LoVo (cell line): ENCODE data around the gene TMC8.
A peak's percentile ranks its signal among the peaks of the same experiment; 100 is the strongest.

Experiments
- DNase-seq: peaks from one replicate; pipeline ENCODE4 v3.0.0-alpha.2; 2016; ENCODE audit warnings: low spot score

TMC8 gene

DNA sequence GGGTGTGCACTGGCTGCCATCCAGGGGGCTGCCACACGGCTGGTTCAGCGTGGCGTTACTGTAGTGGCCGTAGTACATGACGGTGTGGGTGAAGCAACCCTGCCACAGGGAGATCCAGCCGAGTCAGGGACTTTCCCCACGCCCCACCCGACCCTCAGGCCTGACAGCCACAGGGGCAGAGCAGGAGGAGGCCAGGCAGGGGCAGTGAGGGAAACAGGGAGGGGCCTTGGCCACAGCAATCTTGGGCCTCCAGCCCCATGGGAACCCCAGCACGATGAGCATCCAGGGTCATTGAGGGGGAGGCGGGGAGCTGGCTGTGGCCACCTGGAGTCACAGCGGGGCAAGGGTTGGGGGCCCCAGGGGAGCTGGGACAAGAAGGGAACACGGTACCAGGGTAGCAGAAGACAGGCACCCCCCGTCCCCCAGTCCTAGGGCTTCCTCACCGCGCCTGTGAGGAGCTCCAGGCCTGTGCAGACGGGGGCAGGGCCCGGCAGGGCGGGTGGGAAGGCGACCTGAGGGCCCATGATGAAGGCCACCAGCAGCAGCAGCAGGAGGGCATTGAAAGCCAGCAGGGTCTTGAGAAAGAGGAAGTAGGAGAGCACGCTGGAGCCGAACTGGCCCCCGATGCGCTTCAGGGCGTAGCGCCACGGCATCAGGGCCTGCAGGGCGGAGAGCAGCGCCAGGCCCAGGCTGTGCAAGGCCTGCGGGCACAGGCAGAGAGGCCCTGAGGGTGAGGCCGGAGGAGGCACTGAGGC lies 6.3 kb upstream of the TMC8 start:
- DNase-seq, result no peak

- no peak for DNase-seq
These were observed 5.8 kb upstream of the TMC8 start for GRCh38 chr17:78124836-78125137.

DNA sequence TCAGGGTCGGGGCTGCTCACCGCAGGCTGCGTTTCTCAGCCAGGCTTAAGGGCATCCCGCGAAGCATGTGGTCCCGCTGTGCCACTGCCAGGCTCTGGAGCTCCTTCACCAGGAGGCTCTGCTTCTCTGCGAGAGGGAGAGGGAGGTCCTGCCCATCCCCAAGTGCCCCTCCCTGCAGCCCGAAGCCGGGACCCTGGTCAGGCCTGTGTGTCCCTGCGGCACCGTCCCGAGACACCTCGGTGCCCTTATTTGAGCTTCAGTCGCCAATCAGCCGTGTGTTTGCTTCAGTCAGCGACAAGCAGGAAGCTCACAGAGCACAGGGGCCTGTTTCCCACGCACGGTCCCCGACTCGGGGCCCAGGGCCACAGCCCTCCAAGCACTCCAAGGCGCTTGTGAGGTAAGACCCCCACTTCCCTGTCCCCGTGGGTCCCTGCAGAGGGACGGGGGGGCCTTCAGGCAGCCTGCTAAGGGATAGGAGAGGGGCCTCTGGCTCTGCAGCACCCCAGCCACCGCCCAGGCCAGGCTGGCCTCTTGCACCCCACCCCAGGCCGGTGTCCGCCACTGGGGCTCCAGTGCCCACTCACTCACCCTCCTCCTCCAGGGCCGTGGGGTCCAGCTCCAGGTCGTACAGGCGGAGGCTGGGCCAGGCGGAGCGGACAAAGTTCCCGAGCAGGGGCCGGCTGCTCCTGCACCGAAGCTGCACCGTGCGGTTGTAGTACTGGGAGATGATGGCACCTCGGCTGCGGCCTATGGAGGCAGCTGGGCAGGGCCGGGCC lies 5.2 kb upstream of the TMC8 start:
- no peak for DNase-seq

DNA sequence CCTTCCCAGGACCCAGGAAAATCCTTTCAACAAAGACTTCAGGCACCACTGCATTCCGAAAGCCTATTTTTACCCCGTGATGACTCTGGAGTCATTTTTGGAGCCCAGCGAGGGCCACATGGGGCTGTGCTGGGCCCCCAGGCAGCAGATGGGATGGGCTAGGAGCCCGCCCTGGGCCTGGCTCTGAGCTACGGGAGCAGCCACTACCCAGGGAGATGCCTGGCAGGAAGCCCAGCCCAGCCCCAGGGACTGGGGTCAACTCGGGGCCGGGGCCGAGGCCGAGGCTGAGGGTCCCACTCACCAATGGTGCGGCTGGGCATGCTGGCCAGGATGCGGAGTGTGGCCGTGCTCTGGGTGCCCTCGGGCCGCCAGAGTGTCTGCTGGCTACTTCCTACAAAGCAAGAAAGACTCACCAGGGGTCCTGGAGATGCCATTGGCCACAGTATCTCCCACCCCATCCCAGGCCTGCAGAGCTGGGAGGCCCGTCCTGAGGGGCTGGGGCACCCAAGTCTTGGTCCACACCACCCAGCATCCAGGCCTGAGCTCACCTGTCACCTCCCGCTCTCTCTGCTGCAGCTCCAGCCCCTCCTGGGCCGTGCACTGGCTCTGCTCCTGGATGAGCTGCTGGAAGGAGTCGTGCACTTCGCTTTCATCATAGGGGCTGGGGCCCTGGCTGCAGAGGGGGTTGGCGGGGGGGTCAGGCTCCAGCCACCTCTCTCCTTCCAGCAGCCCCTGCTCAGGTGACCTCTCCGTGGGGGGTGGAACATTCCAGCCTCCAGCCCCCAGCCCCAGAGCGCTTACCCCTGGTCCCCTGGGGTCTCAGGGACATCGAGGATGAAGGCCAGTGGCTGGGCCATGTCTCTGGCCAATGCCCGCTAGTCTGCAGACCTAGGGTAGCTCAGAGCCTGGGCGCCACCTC lies 4.3 kb upstream of the TMC8 start:
- DNase-seq, result no peak

DNA sequence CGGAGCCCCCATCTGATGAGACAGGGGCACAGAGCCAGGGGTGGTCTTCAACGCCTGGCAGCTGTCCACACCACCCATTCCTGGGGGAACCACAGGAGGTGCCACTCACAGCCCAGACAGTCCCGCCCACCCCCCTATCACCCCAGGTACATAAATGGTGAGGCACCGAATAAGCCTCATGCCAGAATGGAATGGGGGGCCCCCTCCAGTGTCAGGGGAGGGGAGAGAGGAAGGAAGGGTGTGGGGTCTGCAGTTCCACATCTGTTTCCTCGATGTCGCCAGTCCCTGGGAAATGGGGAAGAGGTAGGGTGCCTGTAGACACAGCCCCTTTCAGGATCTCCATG lies 3.7 kb upstream of the TMC8 start:
- no peak for DNase-seq

- DNase-seq, result no peak
These were observed 3.2 kb upstream of the TMC8 start for GRCh38 chr17:78127239-78127887.

DNA sequence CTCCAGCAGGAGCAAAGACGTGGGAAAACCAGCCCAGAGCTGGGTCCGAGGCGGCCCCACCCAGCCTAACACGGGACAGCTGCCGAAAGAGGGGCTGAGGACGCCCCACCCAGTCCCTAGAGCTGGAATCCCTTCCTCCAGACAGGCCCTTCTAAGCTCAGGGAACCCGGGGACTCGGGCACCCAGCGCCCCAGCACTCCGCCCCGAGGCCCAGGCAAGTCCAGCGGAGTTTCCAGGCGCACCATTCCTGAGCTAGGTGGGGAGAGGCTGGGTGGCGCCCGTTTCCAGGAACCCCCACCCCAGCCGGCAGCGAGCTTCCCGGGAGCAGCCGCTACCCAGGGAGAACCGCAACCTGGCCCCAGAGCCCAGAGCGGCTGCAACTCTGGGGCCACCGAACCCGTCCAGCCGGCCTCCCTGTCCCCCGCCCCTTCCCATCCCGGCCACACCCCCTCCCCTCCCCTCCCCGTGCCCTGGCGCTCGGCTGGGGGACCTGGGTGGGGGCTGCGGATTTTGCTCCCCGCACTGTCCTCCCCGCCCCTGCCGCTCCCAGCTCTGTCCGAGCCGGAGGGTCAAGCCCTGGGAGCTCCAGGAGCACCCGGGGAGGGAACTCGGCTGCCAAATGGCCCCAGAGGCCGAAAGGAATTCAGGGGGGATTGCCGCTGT lies 2.6 kb upstream of the TMC8 start:
- peak; percentile 29 for DNase-seq

GRCh38 chr17:78128551-78129350 lies 1.8 kb upstream of the TMC8 start, which contains the start of gene TMC6:
Gene TMC6, minus strand, starts transcription at chr17:78128755. Its CDS starts 1,923 bp downstream, at chr17:78126832.
- peak; percentile 87 for DNase-seq

- no peak for DNase-seq
These were observed 1.1 kb upstream of the TMC8 start for GRCh38 chr17:78129351-78130089.

DNA sequence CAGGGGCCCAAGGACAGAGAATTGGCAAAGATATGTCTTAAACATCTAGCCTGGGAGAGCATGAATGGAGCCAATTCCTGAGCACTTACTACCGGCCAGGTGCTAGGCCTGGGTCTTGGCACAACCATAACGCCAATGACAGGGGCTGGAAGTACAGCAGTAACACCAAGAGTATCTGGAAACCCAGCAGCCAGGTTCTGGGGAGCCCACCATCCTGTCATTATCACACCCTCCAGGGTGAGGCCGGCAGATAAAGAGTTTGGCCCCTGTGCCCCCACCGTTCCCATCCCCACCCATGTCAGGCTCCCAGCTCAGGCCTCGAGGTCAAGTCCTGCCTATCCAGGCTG lies 508 bp upstream of the TMC8 start:
- no peak for DNase-seq

- DNase-seq, result no peak
These were observed 857 bp downstream of the TMC8 start for GRCh38 chr17:78131172-78132083.

GRCh38 chr17:78132084-78132676 lies 1.6 kb downstream of the TMC8 start:
- DNase-seq, result peak; percentile 34

GRCh38 chr17:78132767-78133178 lies 2.2 kb downstream of the TMC8 start:
- no peak for DNase-seq

DNA sequence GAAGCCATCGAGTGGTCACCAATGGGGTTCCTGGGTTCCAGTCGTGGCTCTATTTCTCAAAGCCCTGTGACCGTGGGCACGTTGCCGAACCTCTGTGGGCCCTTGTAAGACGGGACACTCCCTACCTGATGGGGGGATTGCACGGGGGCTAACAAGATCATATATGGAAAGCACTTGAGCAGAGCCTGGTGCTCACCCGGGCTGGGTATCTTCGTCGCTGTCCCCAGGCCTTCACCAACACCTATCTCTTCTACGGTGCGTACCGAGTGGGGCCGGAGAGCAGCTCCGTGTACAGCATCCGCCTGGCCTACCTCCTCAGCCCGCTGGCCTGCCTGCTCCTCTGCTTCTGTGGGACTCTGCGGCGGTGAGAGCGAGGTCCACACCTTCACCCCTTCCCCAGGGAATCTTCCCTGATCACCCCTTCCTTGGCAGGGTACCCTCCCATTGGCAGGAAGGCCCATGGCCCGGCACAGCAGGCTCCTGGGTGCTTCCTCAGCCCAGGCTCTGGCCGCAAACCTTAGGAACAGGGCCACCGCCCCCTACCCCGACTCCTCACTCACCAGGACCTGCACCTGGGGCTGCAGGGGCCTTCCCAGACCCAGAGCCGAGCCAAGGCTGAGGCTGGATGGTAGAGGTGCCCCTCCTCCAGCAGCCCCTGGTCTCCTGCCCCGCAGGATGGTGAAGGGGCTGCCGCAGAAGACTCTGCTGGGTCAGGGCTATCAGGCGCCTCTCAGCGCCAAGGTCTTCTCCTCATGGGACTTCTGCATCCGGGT lies 2.8 kb downstream of the TMC8 start:
- DNase-seq, result no peak

GRCh38 chr17:78133971-78134898 lies 3.7 kb downstream of the TMC8 start:
- DNase-seq, result no peak

DNA sequence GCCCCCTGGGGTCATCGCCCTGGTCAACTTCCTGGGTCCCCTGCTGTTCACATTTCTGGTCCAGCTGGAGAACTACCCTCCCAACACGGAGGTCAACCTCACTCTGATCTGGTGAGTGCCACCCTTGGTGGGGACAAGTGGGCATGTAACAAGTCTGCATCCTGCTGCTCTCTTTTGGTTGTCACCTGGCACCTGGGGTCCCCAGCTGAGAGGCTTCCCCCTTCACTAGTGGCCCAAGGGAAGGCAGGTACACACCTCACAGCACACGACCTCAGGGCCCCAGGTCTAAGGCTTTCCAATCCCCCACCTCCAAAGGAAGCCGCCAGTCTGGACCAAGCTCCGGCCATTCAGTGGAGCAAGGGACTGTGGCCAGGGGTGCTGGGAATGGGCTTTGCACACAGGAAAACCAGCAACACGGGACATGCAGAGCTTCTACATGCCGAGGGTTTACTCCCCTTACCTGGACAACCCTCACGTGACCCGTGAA lies 4.4 kb downstream of the TMC8 start:
- no peak for DNase-seq
